ENCODE results near the gene VGLL4. TPM values are rescaled to one million over a fixed set of nuclear protein-coding genes. Genes with fewer than 3 reads are reported as not detected.

The VGLL4 gene
- polyA plus RNA-seq, 1 donor (not counting 4 experiments of a cell fraction or from before 2014, with no cell fraction given), result 32.6 TPM

GRCh38 chr3:11587766-11588165, 55.9 kb downstream of the VGLL4 start:
- no peak overlapping the region for H3K4me3 ChIP-seq (ENCODE audit: control insufficient read depth in 2 of 3, extremely low read depth in 1 of 3, insufficient read depth in 2 of 3, low read depth in 1 of 3, low read length in 3 of 3)
- FAIRE-seq (no peak), DNase-seq (ENCODE audit: low read depth, low spot score) (no peak)
- H3K4me2 ChIP-seq (ENCODE audit: control insufficient read depth, extremely low read depth, insufficient read depth, low read depth, low read length), result no peak overlapping the region
- no peaks in the 10 kb centered on the region for H3K27me3 ChIP-seq (ENCODE audit: control insufficient read depth, extremely low read depth, insufficient read depth, low read length)
- no peaks in the 10 kb centered on the region for H3K9me3 ChIP-seq (ENCODE audit: control insufficient read depth, low read depth, low read length)
- H3K9ac ChIP-seq (ENCODE audit: control insufficient read depth, extremely low read depth, insufficient read depth, low read length), result no peak overlapping the region
- H3K9me1 ChIP-seq (ENCODE audit: control insufficient read depth, extremely low read depth, insufficient read depth, low read length), result peaks cover 14% of the 10 kb centered on the region
- peaks cover 6% of the 10 kb centered on the region for H4K20me1 ChIP-seq (ENCODE audit: control insufficient read depth, extremely low read depth, insufficient read depth, low read length)
- dilution Hi-C loops (cut with MboI; ENCODE audit: extremely low pct_ligation_motif_present, low sequenced_read_pairs), result no loop called here
- peaks cover 4 to 9% of the 10 kb centered on the region in 2 experiments for H3K36me3 ChIP-seq (ENCODE audit: control insufficient read depth in 2 of 2, extremely low read depth in 1 of 2, insufficient read depth in 2 of 2, low read length in 2 of 2)
- no peak overlapping the region for H3K27ac ChIP-seq (ENCODE audit: control insufficient read depth, insufficient read depth, low read length)
- H3K79me2 ChIP-seq (ENCODE audit: control insufficient read depth, insufficient read depth, low read length), result peaks cover 88% of the 10 kb centered on the region
- TF ChIP-seq EZH2 (IDR thresholded peaks at IDR 0.05; ENCODE audit: low read length) (no peak), CTCF (optimal IDR thresholded peaks at IDR 0.05 in 1 of 3, IDR thresholded peaks at IDR 0.05 in 1 of 3, conservative IDR thresholded peaks at IDR 0.05 in 1 of 3; ENCODE audit: extremely low read depth in 1 of 3, insufficient read depth in 2 of 3, low read length in 3 of 3) (no peak)
- H3K4me1 ChIP-seq (ENCODE audit: control insufficient read depth, extremely low read depth, insufficient read depth, low read length), result peaks cover 42% of the 10 kb centered on the region
- no peak overlapping the region for H2AFZ ChIP-seq (ENCODE audit: control insufficient read depth, low read length)

GRCh38 chr3:11584570-11584969, 59.1 kb downstream of the VGLL4 start:
- Histone ChIP-seq H2AFZ (ENCODE audit: control insufficient read depth, low read length) (no peak overlapping the region), H3K79me2 (ENCODE audit: control insufficient read depth, insufficient read depth, low read length) (peaks cover 85% of the 10 kb centered on the region), H3K36me3 (ENCODE audit: control insufficient read depth in 2 of 2, extremely low read depth in 1 of 2, insufficient read depth in 2 of 2, low read length in 2 of 2) (peaks cover 2 to 10% of the 10 kb centered on the region in 2 experiments), H3K9me1 (ENCODE audit: control insufficient read depth, extremely low read depth, insufficient read depth, low read length) (peaks cover 14% of the 10 kb centered on the region), H3K27ac (ENCODE audit: control insufficient read depth, insufficient read depth, low read length) (no peak overlapping the region), H3K4me3 (ENCODE audit: control insufficient read depth in 2 of 3, extremely low read depth in 1 of 3, insufficient read depth in 2 of 3, low read depth in 1 of 3, low read length in 3 of 3) (no peak overlapping the region), H3K9ac (ENCODE audit: control insufficient read depth, extremely low read depth, insufficient read depth, low read length) (no peak overlapping the region), H3K9me3 (ENCODE audit: control insufficient read depth, low read depth, low read length) (no peaks in the 10 kb centered on the region), H3K4me1 (ENCODE audit: control insufficient read depth, extremely low read depth, insufficient read depth, low read length) (peaks cover 34% of the 10 kb centered on the region), H3K27me3 (ENCODE audit: control insufficient read depth, extremely low read depth, insufficient read depth, low read length) (no peaks in the 10 kb centered on the region), H4K20me1 (ENCODE audit: control insufficient read depth, extremely low read depth, insufficient read depth, low read length) (peaks cover 13% of the 10 kb centered on the region), H3K4me2 (ENCODE audit: control insufficient read depth, extremely low read depth, insufficient read depth, low read depth, low read length) (no peak overlapping the region)
- FAIRE-seq, result no peak
- dilution Hi-C loops (cut with MboI; ENCODE audit: extremely low pct_ligation_motif_present, low sequenced_read_pairs), result no loop called here
- TF ChIP-seq CTCF (optimal IDR thresholded peaks at IDR 0.05 in 1 of 3, IDR thresholded peaks at IDR 0.05 in 1 of 3, conservative IDR thresholded peaks at IDR 0.05 in 1 of 3; ENCODE audit: extremely low read depth in 1 of 3, insufficient read depth in 2 of 3, low read length in 3 of 3) (no peak), EZH2 (IDR thresholded peaks at IDR 0.05; ENCODE audit: low read length) (no peak)
- DNase-seq (ENCODE audit: low read depth, low spot score), result no peak

Data from keratinocyte (primary cell).